GM12874 (cell line): Measurements from ENCODE around the gene GMDS.

Experiments used
- TF ChIP-seq, protein P1 (sequence below): IDR thresholded peaks from 2 replicates; pipeline ENCODE4 v1.5.1; 2011; ENCODE audit warnings: low read depth, mild to moderate bottlenecking, control low read depth, low read length, moderate library complexity; ENCODE audit not compliant: insufficient read depth

The GMDS gene

DNA sequence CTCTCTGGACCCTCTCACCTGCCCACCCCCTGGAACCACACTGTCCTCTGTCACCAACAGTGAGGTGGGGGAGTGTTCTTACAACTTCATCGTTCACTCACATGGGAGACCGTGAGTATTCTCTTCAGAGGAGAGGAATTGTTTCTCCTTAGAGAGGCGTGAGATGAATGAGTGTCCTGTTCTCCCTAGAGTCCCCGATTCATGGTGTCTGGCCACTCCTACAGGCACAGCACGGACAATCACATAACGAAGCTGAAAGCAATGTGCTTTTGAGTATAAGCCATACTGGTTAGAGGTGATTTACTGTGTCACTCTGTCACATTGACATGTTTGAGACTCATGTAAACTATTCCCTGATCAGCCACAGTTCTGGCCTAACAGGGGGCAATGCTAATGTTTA is 581.1 kb downstream of the GMDS start:
- TF ChIP-seq, protein P1, sequence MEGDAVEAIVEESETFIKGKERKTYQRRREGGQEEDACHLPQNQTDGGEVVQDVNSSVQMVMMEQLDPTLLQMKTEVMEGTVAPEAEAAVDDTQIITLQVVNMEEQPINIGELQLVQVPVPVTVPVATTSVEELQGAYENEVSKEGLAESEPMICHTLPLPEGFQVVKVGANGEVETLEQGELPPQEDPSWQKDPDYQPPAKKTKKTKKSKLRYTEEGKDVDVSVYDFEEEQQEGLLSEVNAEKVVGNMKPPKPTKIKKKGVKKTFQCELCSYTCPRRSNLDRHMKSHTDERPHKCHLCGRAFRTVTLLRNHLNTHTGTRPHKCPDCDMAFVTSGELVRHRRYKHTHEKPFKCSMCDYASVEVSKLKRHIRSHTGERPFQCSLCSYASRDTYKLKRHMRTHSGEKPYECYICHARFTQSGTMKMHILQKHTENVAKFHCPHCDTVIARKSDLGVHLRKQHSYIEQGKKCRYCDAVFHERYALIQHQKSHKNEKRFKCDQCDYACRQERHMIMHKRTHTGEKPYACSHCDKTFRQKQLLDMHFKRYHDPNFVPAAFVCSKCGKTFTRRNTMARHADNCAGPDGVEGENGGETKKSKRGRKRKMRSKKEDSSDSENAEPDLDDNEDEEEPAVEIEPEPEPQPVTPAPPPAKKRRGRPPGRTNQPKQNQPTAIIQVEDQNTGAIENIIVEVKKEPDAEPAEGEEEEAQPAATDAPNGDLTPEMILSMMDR: no peak

DNA sequence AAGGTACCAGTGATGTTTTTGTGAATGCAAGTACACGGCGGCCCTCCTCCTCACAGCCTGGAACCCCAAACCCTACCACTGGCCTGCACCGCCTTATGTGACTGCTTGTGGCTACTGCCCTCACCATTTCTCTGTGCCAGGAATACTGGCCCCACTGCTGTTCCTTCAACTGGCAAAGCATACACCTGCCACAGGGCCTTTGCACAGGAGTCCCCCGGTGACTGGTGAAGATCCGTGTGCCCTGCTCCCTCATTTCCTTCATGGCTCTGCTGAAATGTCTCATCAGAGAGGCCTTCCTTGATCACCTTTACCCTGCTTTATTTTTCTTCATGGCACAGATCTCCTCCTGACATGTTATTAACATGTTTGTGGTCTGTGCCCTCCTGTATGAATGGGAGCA is 581.9 kb downstream of the GMDS start:
- TF ChIP-seq, protein P1: no peak

DNA sequence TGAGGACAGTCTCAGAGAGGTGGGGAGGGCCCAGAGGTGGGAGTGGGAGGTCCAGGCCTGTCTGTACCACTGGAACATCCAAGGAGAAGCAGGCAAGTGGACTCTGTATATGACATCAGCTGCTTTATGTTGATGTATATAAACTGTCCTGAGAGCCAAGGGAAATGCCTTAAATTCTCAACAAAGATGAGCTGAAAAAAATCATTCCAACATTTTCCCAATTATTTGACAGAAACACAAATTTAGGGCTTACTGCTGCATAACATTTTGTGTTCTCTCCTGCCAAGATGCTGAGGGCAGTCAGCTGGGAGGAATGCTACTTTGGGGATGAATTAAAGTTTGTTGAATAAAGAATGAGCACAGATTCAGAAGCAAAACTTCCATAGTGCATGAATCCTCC is 582.9 kb downstream of the GMDS start:
- TF ChIP-seq, protein P1: no peak

DNA sequence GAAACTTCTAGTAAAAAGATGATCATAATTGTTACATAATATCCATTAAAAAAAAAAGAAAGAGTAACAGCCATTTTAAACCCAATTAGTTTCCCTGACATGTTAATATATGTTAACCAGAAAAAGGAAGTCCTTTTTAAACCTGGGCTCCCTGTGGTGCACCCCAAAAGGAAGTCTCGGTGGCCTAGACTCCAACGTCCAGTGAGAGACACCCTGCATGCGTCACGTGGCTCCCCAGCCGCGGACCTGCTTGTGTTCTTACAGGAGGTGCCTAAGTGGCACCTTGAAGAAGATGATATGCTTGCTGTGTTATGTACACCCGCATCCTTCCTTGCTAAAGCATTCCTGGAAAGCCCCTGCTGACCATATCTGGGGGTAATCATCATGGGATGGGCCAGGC is 585.6 kb downstream of the GMDS start:
- TF ChIP-seq, protein P1: no peak

DNA sequence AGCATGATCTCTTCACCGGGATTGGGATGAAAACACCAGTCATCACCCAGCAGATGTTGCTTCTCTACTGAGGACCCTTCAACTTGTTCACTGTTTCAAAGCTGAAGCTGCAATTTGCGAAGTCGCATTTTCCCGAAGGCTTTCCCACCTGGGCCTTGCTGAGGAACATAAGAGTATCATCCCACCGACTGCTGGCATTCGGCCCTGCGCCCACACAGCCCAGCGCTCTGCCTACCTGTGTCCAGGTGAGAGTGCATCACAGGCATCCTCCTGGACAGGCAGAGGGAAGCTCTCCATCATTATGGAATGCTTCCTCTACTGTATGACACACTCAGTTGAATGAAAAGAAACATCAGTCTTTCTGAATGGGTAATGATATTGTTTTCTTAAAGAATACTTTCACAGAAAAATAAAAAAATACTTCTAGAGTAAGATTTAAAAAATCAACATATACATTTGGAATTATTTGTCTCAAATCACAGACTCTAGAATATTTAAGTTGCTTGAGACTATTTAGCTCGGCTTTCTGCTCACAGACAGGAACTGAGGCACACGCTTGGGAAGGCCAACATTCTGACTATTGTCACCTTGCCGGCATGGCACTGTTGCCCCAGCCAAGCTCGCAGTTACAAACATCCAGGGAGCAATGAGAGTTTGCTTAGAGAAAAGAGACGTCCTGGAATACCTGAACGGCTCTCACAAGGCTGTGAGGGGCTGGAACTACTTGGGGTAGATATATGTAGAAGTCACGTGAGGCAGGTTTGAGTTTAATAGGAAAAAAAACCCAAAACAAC is 587.0 kb downstream of the GMDS start:
- TF ChIP-seq, protein P1: no peak

DNA sequence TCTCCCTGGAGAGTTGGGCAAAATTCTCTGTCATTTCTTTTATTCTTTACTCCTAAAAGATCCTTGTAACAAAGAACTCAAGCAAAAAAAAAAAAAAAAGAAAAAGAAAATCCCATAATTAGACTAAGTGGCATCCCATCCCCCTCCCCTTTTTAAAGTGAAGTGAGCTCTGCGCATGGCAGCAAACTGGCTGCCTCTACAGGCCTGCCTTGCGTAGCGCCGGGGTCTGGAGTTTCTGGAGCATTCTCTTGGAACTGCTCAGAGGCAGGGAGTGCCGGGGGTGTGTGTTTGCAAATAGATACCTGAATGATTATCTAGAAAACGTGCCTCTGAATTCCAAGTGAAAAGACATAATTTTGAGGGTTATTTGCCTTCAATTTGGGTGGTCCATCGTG is 587.6 kb downstream of the GMDS start:
- TF ChIP-seq, protein P1: no peak

DNA sequence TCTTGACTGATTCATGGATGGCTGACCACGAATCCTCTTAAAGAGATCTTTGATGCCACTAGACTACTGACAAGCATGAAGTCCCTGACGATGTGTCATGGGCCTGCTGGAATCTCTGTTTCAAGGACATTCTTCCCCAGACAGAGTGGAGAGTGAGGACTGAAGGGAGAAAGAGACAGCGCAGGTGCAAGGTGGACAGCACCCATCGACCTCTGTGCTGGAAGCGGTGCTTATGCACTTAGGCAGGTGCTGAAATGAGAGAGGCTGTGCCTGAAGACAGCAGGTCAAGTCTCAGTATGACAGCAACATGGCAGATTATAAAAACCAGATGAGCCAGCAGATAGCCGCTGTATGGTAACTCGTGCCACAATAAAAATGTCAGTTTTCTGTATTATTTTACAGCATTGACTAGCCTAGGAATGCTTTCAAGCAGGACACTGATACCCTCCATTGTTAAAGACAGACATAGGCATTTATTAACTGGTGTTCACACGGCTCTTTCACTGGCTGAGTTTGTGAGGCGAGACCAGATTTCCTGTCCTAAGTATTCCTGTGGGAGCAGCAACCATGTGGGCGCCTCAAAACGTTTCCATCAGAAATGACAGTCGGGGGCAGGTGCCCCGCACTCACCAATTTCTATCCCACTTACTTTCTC is 588.2 kb downstream of the GMDS start:
- TF ChIP-seq, protein P1: no peak
